ENCODE data around the gene FAM217B. TPM values are rescaled to one million over a fixed set of nuclear protein-coding genes. Genes with fewer than 3 reads are reported as not detected.
A peak's percentile ranks its signal among the peaks of the same experiment; 100 is the strongest.

FAM217B gene
- polyA plus RNA-seq, 1 donor: 15.4 TPM

DNA sequence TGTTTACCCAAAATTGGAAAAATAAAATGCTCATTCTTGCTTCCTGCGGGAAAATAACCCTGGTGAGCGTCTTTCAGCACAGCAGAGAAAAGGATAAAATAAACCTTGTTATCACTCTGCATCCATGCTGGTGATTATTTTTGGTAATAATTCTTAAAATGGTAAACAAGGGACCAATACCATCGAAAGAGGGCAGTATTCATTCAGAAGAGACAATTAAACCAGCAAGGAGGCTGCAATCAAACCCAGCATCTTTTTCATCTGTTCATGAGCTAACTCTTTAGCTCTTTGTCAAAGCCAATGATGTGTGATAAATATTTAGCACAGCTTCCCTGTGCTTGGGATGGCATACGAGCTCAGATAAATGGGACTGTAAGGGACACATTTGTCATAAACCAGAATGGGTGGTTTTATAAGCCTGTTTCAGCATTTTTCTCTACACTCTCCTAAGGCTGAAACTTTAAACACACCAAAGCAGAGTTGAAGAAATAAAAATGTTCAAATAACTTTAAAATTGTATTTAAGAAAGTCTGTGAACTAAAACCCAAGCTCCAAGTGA, 52.4 kb downstream of the FAM217B start:
- Histone ChIP-seq H3K9me3 (ENCODE audit: control insufficient read depth, low read depth, low read length) (no peaks in the 10 kb centered on the region), H3K27me3 (ENCODE audit: control insufficient read depth, insufficient read depth, low read length) (no peaks in the 10 kb centered on the region), H3K27ac (ENCODE audit: low read length) (no peak overlapping the region), H3K36me3 (ENCODE audit: control insufficient read depth, insufficient read depth, low read length) (no peaks in the 10 kb centered on the region), H3K4me1 (ENCODE audit: control insufficient read depth, insufficient read depth, low read length) (no peaks in the 10 kb centered on the region), H3K4me3 (ENCODE audit: low read length) (no peak overlapping the region)
- 88% methylated on average over 2 of the region's 4 CpGs for WGBS (ENCODE audit: insufficient coverage, low lambda C conversion rate)
- DNase-seq: no peak

GRCh38 chr20:59993736-59994430, 53.7 kb downstream of the FAM217B start:
- no peak for DNase-seq
- Histone ChIP-seq H3K4me1 (ENCODE audit: control insufficient read depth, insufficient read depth, low read length) (no peaks in the 10 kb centered on the region), H3K9me3 (ENCODE audit: control insufficient read depth, low read depth, low read length) (no peaks in the 10 kb centered on the region), H3K27ac (ENCODE audit: low read length) (no peak overlapping the region), H3K27me3 (ENCODE audit: control insufficient read depth, insufficient read depth, low read length) (no peaks in the 10 kb centered on the region), H3K36me3 (ENCODE audit: control insufficient read depth, insufficient read depth, low read length) (no peaks in the 10 kb centered on the region), H3K4me3 (ENCODE audit: low read length) (no peak overlapping the region)
- WGBS (ENCODE audit: insufficient coverage, low lambda C conversion rate): 48% methylated on average over 3 of the region's 18 CpGs

DNA sequence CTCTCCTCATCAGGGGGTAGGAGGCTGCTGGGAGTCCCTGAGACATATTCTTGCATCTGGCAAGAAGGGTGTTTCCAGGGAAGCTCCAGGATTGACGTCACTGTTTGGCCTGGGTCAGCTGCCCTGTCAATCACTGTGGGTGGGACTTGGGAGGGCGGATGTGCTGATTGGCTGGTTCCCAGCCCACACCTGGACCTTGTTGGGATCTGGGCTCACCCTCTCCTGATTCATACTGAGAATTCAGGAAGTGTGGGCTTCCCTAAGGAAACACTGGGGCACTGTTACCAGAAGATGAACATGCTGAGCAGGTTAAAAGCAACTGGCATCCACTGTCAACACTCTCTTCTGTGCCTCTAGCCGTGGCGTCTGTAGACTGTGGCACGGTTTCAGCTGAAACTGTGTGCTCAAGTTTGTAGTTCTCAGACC, 54.5 kb downstream of the FAM217B start:
- DNase-seq: peak in 1 of 2 donors; percentile 14
- Histone ChIP-seq H3K27me3 (ENCODE audit: control insufficient read depth, insufficient read depth, low read length) (no peaks in the 10 kb centered on the region), H3K36me3 (ENCODE audit: control insufficient read depth, insufficient read depth, low read length) (no peaks in the 10 kb centered on the region), H3K9me3 (ENCODE audit: control insufficient read depth, low read depth, low read length) (no peaks in the 10 kb centered on the region), H3K27ac (ENCODE audit: low read length) (no peak overlapping the region), H3K4me3 (ENCODE audit: low read length) (no peak overlapping the region), H3K4me1 (ENCODE audit: control insufficient read depth, insufficient read depth, low read length) (no peaks in the 10 kb centered on the region)
- 90% methylated on average over 2 of the region's 5 CpGs for WGBS (ENCODE audit: insufficient coverage, low lambda C conversion rate)

- Histone ChIP-seq H3K4me3 (ENCODE audit: low read length) (no peak overlapping the region), H3K9me3 (ENCODE audit: control insufficient read depth, low read depth, low read length) (no peaks in the 10 kb centered on the region), H3K4me1 (ENCODE audit: control insufficient read depth, insufficient read depth, low read length) (no peaks in the 10 kb centered on the region), H3K27ac (ENCODE audit: low read length) (no peak overlapping the region), H3K36me3 (ENCODE audit: control insufficient read depth, insufficient read depth, low read length) (no peaks in the 10 kb centered on the region), H3K27me3 (ENCODE audit: control insufficient read depth, insufficient read depth, low read length) (no peaks in the 10 kb centered on the region)
- WGBS (ENCODE audit: insufficient coverage, low lambda C conversion rate): no CpG with 5 or more reads among the region's 1 CpG
- no peak for DNase-seq
Measured at GRCh38 chr20:59996108-59996507, 55.9 kb downstream of the FAM217B start.

- H3K27ac ChIP-seq (ENCODE audit: low read length): no peak overlapping the region
- no CpG with 5 or more reads among the region's 2 CpGs for WGBS (ENCODE audit: insufficient coverage, low lambda C conversion rate)
- no peak overlapping the region for H3K4me3 ChIP-seq (ENCODE audit: low read length)
- DNase-seq: no peak
- H3K27me3 ChIP-seq (ENCODE audit: control insufficient read depth, insufficient read depth, low read length): no peaks in the 10 kb centered on the region
- H3K36me3 ChIP-seq (ENCODE audit: control insufficient read depth, insufficient read depth, low read length): no peaks in the 10 kb centered on the region
- no peaks in the 10 kb centered on the region for H3K9me3 ChIP-seq (ENCODE audit: control insufficient read depth, low read depth, low read length)
- no peaks in the 10 kb centered on the region for H3K4me1 ChIP-seq (ENCODE audit: control insufficient read depth, insufficient read depth, low read length)
Measured at GRCh38 chr20:59997896-59998295, 57.7 kb downstream of the FAM217B start.

Other genes starting within 250 kb of the FAM217B start
- gene SYCP2, start 6.8 kb upstream of the FAM217B start, polyA plus RNA-seq: 4.2 TPM
- gene PPP1R3D, start 84 bp upstream of the FAM217B start, polyA plus RNA-seq: 8.2 TPM
- 1.3 TPM for gene CDH26, start 18.0 kb downstream of the FAM217B start, polyA plus RNA-seq